NCI-H2107 treated with DMSO at 0.1 percent for 48 hours (cell line): Measurements from ENCODE around the gene CLOCK.

Experiments
- DNase-seq: peaks from one replicate; lab custom pipeline; 2025; ENCODE audit not compliant: unreplicated experiment; lab: John Stamatoyannopoulos, UW

CLOCK gene

DNA sequence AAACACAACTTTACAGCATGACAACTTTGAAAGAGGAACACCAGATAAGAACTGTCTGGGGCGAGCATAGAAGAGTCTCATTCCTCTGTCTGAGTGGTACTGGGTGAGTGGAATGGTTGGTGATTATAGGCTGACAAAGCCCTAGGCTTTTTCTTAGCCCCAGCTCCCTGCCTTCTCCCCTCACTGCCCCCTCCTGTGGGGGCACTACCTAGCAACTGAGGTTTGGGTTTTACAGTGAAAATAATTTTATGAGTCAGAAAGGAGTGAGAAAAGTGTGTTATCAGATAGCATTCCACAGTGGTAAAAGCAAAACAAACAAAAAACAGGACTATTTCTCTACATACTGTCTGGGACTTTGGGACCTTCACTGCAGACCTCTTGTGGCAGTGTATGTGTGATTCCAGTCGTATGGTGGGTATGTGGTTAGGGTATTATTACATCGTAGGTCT is 161.5 kb downstream of the CLOCK start:
- DNase-seq: no peak

DNA sequence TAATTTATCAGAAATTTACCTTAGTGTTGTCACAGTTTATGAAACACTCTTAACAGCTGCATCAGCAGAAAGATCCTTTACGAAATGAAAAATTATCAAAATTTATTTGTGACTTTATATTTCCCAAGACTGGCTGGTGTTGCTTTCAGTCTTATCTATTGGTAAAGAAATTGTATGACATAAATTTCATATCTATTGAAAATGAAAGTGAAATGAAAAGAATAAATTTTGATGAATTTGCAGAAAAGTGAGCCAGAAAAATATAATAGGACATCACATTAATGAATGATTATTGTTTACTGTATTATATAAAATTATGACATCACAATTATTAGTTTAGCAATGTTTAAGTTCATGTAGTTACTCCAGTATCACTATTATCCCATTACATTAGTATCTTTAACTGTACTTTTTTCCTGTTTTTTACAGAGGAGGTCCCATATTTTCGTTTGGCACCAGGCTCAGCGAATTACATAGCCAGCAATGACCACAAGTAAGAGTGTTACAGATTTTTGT is 164.2 kb downstream of the CLOCK start:
- DNase-seq: no peak

DNA sequence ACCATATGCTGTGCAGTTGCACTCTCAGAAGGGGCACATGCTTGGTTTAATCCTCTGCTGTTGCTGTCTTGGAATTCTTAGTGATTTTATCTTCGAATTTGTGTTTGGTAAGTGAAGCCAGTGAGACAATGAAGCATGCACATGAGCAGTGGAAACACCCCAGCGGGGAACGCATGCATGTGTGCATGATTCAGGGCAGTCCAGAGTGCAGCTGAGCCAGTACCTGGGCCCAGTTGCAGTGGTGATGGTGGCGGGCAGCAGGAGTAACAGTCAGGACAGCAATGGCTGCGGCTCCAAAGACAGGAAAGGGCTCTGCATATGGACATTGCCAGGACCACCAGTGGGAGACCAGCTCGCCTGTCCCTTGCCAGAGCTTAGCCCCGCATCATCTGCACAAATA is 165.2 kb downstream of the CLOCK start:
- DNase-seq: no peak

DNA sequence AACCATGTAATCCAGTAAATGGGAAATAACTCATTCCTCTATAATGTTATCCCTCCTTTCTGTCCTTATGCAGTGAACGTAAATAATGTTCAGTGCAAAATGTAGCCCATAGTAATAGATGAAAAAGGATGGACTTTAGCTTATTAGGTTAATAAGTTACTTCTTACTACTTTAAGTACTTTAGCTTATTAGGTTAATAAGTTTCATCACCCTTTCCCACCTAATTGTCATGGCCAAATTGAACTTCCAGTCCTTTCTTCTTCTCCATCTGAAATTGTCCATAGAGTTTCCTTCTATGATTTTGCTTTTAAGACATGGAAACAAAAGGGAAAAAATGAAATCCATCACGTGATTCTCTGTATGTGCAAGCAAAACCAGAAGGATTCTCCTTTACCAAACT is 166.1 kb downstream of the CLOCK start:
- DNase-seq: no peak

DNA sequence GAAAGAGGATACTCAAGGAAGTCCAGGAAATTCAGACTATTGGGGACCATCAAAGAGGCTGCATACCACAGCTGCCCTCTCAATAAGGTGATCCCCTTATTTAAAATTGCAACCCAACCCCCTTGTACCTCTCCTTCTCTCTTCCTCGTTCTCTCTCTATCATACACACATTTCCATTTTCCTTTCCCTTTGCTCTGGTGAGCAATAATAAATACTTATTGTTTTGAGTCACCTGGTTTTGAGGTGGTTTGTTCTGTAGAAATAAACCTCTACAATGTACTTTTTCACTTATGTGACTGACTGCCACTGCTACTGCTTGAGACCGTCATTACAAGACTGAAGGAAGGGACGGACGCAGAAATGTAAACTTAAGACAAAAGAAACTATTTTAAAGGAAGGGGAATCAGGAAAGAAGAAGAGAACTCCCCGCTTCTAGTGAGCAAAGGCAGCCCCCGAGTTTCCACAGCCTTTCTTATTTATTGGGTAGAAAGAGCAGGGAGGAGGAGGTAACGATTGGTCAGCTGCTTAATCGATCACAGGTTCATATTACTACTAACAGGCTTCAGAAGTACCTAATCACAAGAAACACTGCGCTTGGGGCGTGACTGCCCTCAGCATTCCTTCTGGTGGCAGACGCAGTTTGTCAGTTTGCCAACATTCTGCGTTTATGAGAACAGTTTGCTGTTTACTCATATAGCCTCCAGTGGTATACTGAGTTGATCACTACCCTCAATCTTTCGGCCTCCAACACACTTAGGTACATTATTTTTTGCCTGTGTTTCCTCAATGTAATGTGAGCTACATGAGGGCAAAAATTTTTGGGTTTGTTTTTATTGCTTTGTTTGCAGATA is 167.9 kb downstream of the CLOCK start:
- DNase-seq: no peak
